Uterus (tissue), 4 donors: ENCODE measurements around the gene KISS1R. TPM values are rescaled to one million over a fixed set of nuclear protein-coding genes. Genes with fewer than 3 reads are reported as not detected.

Experiments used
- DNase-seq, 2 donors: peaks; one replicate each; pipeline ENCODE4 v3.0.0-alpha.2; 2019 to 2020
- H3K27ac ChIP-seq, 2 donors: fragments of 200-600 bp; sonication (generic); 1 replicate in 1 of 2; 2 replicates in 1 of 2; pipeline ENCODE4 v1.5.1; 2016 to 2018
- H3K27me3 ChIP-seq, 2 donors: fragments of 200-600 bp; sonication (generic); one replicate each; pipeline ENCODE4 v1.5.1; 2018 to 2019; ENCODE audit warnings: control low read depth in 1 of 2
- H3K36me3 ChIP-seq, 2 donors: fragments of 200-600 bp; sonication (generic); one replicate each; pipeline ENCODE4 v1.5.1; 2019; ENCODE audit warnings: control low read depth in 1 of 2
- H3K4me1 ChIP-seq, 2 donors: fragments of 200-600 bp; sonication (generic); one replicate each; pipeline ENCODE4 v1.5.1; 2018 to 2019; ENCODE audit warnings: control low read depth in 1 of 2
- H3K4me3 ChIP-seq, 2 donors: fragments of 200-600 bp; sonication (generic); 1 replicate in 1 of 2; 2 replicates in 1 of 2; pipeline ENCODE4 v1.5.1; 2018 to 2019; ENCODE audit warnings: mild to moderate bottlenecking in 1 of 2
- H3K9me3 ChIP-seq, 2 donors: fragments of 200-600 bp; sonication (generic); one replicate each; pipeline ENCODE4 v1.5.1; 2019; ENCODE audit warnings: control low read depth in 1 of 2
- CTCF ChIP-seq, 4 experiments: fragments of 200-600 bp in 2 of 4; fragments of 450-650 bp in 2 of 4; sonication (generic) in 2 of 4; IDR thresholded peaks; one replicate each; pipeline ENCODE4 v1.5.1; 2016 to 2019; ENCODE audit warnings: antibody characterized with exemption in 4 of 4, mild to moderate bottlenecking in 2 of 4, moderate library complexity in 1 of 4
- POLR2A ChIP-seq, 2 donors: fragments of 450-650 bp; IDR thresholded peaks; one replicate each; pipeline ENCODE4 v1.6.1; 2016; ENCODE audit warnings: antibody characterized with exemption in 2 of 2, mild to moderate bottlenecking in 1 of 2, moderate library complexity in 1 of 2
- intact Hi-C: fragments of 100-400 bp; cut with DNase I; formaldehyde crosslinking; loops from one replicate; pipeline ENCODE4 v1.15.1; 2023; ENCODE audit warnings: low total_unique reads
- total RNA-seq, 4 donors: library from RNA; depleted of rRNA in 3 of 4; stranded (reverse); fragments of >200 nt in 3 of 4; gene quantifications; one replicate each; pipeline versions ENCODE4 v1.1.0 to v1.2.4, GENCODE V29; 2014 to 2023
- donor health status: DM: yes; HTN: yes; CAD: no.

The KISS1R gene
- total RNA-seq, 4 donors from 2014 or later, result 0.14 TPM; not detected in 3

- intact Hi-C loops, result no loop called here
- Histone ChIP-seq H3K36me3 (no peaks in the 10 kb centered on the region), H3K27ac (no peak overlapping the region), H3K4me1 (no peaks in the 10 kb centered on the region), H3K9me3 (no peaks in the 10 kb centered on the region), H3K27me3 (no peaks in the 10 kb centered on the region), H3K4me3 (no peak overlapping the region)
- TF ChIP-seq POLR2A (IDR thresholded peaks at IDR 0.05), result no peak
- TF ChIP-seq CTCF (IDR thresholded peaks at IDR 0.05), result no peak
- no peak for DNase-seq
Observed at GRCh38 chr19:962683-963400, 45.7 kb downstream of the KISS1R start.

DNA sequence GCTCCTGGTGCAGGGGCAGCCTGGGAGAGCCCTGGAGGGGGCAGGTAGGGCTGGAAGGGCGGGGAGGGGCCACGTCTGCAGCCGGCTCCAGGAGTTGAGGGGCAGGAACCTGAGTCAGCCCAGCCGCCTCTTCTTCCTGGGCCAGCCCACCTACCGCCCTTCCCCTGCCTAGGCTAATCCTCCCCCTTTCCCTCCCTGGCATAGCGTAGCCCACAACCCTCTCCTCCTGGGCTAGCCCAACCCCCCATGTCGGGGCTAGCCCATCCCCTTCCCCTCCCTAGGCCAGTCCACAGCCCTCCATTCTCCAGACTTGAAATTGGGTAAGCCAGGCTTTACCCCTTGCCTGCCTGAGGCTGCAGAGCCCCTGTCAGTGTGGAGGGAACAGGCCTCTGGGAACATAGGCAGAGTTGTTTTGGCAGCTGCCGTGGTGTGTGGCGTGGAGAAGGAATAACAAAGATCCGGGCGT, 46.4 kb downstream of the KISS1R start:
- no peak overlapping the region for H3K4me3 ChIP-seq
- no peaks in the 10 kb centered on the region for H3K27me3 ChIP-seq
- DNase-seq, result no peak
- no peaks in the 10 kb centered on the region for H3K9me3 ChIP-seq
- no peak overlapping the region for H3K27ac ChIP-seq
- no peaks in the 10 kb centered on the region for H3K36me3 ChIP-seq
- no peak for TF ChIP-seq POLR2A (IDR thresholded peaks at IDR 0.05)
- TF ChIP-seq CTCF (IDR thresholded peaks at IDR 0.05), result no peak
- intact Hi-C loops, result no loop called here
- no peaks in the 10 kb centered on the region for H3K4me1 ChIP-seq

- Histone ChIP-seq H3K27me3 (no peaks in the 10 kb centered on the region), H3K27ac (no peak overlapping the region), H3K4me3 (no peak overlapping the region), H3K4me1 (no peaks in the 10 kb centered on the region), H3K9me3 (no peaks in the 10 kb centered on the region), H3K36me3 (no peaks in the 10 kb centered on the region)
- intact Hi-C loops, result no loop called here
- TF ChIP-seq POLR2A (IDR thresholded peaks at IDR 0.05), result no peak
- no peak for TF ChIP-seq CTCF (IDR thresholded peaks at IDR 0.05)
- no peak for DNase-seq
Observed at GRCh38 chr19:964116-964520, 47.0 kb downstream of the KISS1R start.

DNA sequence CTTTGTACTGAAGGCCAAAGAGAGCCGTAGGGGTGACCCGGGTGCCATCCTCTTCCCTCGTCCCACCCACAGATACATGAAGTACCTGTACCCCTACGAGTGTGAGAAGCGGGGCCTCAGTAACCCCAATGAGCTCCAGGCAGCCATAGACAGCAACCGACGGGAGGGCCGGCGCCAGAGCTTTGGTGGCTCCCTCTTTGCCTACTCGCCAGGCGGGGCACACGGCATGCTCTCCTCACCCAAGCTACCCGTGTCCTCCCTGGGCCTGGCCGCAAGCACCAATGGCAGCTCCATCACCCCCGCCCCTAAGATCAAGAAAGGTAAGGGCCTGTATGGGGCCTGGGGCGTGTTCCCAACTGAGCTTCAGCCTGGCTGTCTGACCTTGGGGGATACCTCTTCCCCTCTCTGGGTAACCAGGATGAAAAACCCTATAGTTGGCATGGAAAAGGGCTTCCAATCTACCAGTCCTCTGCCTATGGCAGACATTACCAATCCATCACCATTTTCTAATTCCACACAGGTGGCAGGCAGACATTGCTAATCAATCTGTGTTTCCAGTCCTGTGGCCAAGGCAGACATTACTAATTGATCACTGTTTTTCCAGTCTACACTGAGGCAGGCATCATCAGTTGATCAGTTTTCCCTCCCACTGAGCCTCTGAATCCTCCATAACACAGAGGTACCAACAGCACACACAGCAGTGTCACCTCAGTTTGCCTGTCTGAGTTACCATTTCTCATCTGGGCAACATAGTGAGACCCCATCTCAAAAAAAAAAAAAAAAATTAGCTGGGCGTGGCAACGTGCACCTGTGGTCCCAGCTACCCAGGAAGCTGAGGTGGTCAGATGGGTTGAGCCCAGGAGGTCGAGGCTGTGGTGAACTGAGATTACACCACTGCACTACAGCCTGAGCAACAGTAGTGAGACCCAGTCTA, 47.9 kb downstream of the KISS1R start:
- Histone ChIP-seq H3K36me3 (no peaks in the 10 kb centered on the region), H3K4me3 (no peak overlapping the region), H3K27me3 (no peaks in the 10 kb centered on the region), H3K9me3 (no peaks in the 10 kb centered on the region), H3K27ac (no peak overlapping the region), H3K4me1 (no peaks in the 10 kb centered on the region)
- intact Hi-C loops, result no loop called here
- DNase-seq, result no peak
- TF ChIP-seq CTCF (IDR thresholded peaks at IDR 0.05), result no peak
- TF ChIP-seq POLR2A (IDR thresholded peaks at IDR 0.05), result no peak
